ENCODE measurements around the gene ACKR4.
"Not testable (repeated sequence)": the region's sequence is repeated elsewhere in the genome, so short reads cannot be mapped to it uniquely, and the experiment has no call there.

ACKR4 gene

DNA sequence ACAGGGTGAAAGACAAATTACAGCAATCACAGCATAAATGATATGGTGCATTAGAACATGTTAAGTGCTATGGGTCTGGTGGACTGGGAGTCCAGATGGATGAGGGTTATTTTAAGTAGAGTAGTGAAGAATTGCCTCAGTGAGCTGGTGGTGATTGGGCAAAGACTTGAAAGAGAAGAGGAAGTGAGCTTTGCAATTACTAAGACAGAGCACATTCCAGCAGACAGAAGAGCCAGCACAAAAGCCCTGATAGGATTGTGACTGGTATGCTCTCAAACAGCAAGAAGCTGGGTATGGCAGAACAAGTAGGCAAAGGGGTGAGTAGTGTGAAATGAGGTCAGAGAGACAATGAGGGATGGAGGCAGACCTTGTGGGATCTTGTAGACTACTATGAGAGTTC is 2.1 kb upstream of the ACKR4 start:
- DNase-seq: no peak

DNA sequence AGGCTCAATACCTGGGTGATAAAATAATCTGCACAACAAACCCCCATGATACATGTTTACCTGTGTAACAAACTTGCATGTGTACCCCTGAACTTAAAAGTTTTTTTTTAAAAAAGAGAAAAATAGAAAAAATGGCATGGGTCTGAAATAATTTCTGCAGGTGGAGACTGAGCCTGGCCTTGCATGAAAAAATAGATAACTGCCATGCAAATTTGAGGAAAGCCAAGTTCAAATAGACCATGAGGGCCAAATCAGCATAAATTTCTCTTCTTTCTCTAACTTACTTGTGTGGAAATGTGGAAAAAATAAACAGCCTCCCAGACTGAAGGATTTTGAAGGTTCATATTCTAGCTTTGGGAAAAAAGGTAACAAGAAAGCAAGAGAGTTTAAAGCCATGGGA is 744 bp upstream of the ACKR4 start:
- no peak for DNase-seq

DNA sequence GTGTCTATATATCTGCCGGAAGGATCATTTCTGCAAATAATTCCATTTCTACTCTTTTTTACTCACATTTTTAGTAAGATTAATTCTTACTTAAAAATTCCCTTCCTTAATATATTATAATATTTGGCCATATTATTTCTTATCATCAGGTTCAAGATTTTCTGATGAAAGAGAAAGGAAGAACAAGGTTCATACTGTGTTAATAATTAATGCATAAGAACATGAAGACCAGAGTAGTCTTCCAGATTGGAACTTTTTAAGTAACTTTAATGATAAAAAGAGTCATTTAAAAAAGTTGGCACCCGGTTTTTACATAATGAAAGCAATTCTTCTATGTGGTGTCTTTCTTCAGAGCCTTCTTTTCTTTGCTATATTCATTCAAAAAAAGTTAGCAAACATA is 590 bp downstream of the ACKR4 start:
- no peak for DNase-seq

DNA sequence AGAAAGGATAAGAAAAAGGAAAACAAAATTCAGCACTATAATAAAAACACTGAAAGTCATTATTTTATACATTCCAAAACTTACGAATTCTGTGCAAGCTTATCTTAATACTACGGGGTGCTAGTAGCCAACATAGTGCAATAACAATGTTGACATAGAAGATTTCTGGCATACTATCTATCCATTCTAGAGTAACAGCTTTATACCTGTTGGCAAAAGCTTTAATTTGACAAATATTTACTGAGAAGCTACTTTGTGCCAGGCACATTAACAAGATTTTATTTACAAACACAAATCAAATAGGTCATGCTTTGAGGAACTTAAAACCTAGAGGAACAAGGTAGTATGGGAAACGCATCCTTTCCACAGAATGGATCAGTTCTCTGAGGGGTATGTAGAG is 1.1 kb downstream of the ACKR4 start:
- DNase-seq: no peak

DNA sequence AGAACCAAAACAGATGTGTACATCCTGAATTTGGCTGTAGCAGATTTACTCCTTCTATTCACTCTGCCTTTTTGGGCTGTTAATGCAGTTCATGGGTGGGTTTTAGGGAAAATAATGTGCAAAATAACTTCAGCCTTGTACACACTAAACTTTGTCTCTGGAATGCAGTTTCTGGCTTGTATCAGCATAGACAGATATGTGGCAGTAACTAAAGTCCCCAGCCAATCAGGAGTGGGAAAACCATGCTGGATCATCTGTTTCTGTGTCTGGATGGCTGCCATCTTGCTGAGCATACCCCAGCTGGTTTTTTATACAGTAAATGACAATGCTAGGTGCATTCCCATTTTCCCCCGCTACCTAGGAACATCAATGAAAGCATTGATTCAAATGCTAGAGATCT is 3.5 kb downstream of the ACKR4 start:
- DNase-seq: not testable (repeated sequence)

DNA sequence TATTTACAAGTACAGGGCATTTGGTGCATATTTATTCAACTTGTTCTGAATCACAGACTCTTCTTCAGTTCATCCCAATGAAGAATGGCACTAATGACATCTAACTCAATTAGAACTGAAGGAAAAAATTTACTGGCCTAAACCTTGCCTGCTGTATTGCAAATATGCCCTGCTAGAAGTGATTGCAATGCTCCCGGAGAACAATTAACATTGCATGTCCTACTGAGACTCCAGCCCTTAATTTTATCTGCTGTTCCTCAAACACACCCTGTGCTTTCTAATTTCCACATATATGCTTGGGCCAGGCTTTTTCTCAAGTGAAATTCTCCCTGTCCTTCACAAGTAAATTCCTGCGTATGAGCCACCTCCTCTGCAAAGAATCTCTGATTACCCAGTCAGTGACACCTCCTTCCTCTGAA is 8.3 kb downstream of the ACKR4 start:
- no peak for DNase-seq

DNA sequence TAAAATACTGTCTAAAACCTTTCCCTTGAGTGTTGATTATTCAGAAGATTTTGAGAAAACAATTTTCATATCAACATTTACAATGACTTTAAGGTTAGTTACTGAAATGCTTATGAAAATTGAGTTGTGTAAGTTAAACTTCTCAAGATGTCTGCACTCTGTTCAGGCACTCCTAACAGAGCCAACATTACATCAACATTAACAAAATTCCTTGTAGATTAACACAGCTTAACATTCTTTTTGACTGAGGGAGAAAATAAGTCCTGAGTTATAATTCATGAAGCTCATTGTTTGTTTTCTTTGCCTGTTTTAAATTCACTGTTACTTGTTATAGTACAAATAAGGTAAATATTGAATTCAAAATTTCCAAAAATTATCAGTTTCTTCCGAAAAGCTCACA is 9.0 kb downstream of the ACKR4 start:
- no peak for DNase-seq

DNA sequence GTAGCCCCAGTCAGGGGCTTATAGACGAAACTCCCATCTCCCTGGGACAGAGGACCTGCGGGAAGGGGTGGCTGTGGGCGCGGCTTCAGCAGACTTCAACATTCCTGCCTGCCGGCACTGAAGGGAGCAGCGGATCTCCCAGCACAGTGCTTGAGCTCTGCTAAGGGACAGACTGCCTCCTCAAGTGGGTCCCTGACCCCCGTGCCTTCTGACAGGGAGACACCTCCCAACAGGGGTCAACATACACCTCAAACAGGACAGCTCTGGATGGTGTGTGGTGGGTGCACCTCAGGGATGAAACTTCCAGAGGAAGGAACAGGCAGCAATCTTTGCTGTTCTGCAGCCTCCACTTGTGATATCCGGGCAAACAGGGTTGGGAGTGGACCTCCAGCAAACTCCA is 9.6 kb downstream of the ACKR4 start:
- DNase-seq: not testable (repeated sequence)

DNA sequence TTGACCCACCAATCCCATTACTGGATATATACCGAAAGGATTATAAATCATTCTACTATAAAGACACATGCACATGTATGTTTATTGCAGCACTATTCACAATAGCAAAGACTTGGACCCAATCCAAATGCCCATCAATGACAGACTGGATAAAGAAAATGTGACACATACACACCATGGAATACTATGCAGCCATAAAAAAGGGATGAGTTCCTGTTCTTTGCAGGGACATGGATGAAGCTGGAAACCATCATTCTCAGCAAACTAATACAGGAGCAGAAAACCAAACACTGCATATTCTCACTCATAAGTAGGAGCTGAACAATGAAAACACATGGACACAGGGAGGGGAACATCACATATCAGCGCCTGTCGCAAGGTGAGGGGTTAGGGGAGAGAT is 18.2 kb downstream of the ACKR4 start:
- DNase-seq: not testable (repeated sequence)

DNA sequence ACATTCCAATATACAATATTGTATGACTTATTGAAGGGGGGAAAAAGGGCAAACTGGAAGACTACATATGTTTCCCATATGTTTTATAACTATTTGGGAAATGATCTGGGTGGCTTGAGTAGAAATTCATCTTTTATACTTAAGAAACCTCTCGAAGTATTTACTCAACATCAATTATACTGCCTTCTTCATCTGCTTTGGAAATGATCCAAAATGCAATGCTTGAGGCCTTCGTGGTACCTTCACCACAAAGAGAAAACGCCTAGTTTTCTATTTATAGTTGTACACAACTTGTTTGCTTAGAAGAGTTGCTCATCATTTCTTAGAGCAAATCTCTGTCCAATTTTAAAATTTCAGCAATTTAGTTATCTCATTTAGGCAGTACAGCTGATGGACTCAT is 18.8 kb downstream of the ACKR4 start:
- peak; percentile 26 for DNase-seq

DNA sequence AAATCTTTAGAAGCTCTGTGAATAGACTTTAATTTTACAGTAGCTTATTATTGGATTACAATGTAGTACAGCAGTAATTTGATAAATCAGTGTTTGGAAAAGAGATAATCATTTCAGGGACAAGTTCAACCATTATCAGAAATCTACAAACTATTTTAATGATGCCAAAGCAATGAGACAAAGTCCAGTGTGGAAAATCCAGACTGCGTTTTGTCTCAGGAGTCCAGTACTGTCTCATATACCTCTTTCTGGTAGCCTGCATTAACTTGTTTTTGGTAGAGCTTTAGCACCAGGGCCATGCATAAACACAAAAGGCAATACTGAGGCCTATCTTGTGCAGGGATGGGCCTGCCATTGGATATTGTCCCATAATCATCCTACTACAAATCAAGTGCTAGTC is 19.7 kb downstream of the ACKR4 start:
- DNase-seq: no peak

DNA sequence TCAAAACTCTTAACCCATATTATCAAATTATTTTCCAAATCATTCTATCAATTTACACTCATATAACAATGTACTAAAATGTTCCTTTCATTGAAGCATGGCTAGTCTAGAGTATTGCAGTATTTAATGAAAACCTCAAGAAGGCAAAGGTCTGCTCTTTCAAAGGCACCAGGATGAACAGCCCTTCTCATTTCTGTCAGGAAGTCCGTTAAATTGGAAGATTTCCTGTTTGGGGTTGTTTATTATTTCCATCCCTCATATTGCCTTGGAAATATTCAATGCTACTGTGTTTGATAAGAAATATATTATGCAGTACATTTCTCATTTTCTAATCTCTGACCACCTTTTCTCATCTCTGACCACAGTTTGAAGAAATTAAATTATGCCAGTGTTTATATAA is 25.1 kb downstream of the ACKR4 start:
- no peak for DNase-seq

DNA sequence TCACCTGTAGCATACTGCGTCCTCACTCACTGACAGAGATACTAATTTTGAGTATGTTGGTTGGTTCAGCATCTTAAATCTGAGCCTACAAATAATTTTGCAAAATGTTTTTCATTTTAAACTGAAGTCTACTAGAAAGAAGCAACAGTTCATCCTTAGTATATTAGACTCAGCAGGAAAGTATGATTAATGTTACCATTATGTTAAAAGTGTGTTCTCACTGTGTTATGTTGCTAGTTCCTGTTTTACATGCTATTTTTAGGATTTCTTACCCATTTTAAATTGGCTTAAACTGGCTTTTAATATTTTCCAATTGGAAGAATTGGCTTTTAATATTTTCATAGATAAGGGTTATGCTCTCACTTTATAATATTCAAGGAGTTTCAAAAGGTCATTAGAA is 25.7 kb downstream of the ACKR4 start:
- no peak for DNase-seq

DNA sequence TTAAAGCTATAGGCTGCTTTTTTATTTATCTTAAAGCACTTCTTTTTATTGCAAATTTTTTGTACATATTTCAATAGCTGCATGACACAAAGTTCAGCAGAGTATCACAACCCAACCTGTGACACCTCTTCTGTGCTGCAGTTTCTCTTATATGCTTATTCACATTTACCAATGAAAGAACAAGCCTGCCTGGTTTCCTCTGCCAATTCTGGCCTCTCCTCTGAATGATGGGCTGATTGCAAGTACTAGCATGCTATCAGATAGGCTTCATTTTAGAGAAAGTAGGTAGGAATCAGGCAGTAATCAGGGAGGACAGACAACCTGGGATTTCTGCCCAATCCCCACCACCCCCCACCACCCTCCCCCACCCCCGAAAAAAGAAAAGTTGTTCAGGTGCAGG is 26.6 kb downstream of the ACKR4 start:
- DNase-seq: no peak

DNA sequence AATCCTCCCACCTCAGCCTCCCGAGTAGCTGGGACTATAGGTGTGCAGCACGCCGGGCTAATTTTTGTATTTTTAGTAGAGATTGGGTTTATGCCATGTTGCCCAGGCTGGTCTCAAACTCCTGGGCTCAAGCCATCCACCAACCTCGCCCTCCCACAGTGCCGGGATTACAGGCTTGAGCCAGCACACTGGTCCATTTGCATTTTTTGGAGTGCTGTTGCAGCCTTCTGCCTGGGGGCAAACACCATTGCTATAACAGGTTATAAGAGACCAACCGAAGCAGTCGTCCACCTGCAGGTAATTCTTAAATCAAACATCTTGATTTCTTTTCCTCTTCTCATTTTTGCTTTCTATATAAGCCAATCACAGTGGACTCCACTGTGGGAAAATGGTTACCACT is 27.7 kb downstream of the ACKR4 start:
- DNase-seq: no peak

DNA sequence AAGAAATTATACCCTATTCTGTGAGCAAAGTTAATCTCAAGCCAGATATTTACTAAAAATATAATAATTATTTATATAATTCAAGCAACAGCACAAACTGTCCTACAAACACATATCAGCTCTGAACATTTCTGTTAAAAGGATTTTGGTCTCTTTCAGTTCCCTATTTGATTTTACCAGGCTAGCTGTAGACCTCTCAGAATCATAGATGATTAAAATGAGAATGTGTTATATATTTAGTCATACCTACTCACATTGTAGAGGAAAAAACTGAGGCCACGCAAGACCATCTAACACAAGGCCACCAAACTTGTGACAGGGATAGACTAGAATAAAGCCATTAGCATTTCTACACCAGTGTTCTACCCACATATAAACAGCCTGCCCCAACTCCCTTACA is 28.5 kb downstream of the ACKR4 start:
- DNase-seq: no peak

DNA sequence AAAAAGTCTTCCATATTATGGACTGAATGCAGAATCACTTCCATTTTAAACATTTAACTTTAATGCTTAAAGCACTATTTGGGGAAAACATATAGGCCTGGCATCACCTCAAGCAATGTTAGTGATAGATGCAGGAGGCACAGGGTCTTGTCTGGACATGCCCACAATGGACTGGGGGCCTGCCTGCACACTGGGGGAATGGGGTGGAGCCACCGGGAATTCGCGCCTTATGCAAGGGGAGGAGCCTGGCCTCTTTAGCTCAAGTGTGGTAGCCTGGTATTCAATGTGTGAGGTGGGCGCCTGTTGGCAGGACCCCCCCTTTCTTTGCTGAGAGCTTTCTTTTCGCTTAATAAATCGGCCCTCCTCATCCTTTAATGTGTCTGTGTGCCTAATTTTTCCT is 29.9 kb downstream of the ACKR4 start:
- DNase-seq: no peak

DNA sequence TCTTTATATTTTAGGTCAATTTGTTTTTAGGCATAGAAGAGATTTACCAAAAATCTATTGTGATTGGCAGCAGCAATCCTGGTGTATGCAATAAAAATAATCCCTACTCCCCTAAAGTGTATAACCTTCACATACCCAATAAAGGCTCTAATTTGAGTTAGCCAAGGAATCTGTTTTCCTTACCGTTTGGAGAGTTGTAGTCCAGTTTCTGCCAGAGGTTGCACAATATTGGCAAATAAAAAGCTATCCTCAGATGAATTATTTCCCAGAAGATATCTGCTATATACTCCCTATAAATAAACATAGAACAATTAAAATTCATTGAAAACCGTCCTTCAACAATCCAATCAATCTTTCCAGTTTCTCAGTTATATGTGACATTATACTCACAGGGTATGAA is 31.1 kb downstream of the ACKR4 start:
- no peak for DNase-seq

DNA sequence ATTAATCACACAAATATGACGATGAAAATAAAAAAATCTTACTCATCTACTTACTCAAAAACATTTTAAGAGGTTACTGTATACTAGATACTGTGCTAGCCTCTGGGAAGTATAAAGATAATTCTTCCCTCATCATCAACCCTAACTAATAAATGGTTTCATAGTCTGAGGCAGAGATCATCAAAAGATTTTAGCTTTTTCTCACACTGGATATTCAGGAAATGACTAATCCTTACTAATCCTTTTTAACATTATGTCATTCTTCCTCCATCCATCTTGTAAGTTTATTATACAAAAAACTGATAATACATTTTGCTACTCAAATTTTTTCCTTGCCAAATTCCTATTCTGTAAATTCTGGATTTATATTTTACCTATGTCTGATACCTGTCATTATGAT is 32.9 kb downstream of the ACKR4 start:
- no peak for DNase-seq

DNA sequence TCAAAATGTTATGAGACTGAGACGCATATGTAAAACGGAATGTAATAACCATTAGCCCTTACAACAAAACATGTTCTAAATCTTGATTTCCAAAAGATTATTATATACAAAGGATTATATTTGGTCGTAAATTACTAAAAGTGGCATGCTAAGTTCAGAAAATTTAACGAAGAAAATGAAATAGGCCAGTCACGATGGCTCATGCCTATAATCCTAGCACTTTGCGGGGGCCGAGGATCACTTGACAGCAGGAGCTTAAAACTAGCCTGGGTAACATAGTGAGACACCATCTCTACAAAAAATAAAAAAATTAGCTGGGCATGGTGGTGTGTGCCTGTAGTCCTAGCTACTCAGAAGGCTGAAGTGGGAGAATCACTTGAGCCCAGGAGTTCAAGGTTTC is 33.5 kb downstream of the ACKR4 start:
- DNase-seq: no peak

DNA sequence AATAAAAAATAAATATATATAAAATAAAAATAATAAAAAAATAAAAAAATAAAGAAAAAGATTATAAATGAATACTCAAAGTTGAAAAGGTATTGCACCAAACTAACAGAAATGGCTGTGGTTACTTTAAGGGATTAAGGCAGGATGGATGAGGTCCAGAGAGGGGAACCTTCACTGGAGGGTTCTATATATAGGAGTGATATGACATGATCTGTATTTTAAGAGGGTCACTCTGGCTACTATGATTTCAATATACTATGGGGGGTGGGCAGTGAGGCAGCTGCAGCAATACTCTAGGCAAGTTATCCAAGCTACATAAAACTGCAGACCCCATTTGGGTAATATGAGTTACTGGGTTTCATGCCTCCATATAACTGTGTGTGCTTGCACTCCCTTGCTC is 38.0 kb downstream of the ACKR4 start:
- DNase-seq: no peak

DNA sequence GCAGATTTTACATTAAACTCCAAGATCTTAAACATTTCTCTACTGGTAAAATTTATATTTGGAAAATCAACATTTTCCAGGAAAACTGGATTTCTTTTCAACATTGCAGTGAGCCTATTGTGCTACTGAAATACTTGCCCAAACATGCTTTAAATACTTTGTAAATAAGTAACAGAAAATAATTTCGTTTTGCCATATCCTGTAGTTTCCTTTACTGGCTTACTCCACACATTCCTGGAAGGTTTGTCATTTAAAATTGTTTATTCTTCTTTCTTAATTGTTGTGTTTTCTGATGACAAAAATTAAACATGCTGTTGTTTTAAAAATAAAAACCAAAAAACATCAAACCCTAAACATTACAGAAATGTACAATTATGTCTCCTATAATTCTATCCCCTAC is 40.5 kb downstream of the ACKR4 start:
- DNase-seq: no peak

DNA sequence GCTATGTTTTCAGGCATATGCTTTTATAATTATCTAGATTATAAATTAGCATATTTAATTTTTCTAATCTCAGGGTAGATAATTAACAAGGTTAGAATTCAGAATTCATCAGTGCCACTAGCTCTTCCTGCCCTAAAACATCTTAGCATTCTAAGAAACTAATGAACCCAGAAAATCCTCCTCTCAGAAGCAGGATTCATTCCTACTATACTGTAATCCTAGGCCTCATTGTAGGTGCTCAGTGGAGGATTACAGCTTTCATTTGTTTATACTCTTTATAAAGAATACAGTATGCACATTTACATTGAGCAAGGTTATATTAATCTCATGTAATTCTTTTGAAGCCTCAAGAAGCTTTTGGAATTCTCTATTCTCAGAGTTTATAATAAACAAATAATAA is 41.6 kb downstream of the ACKR4 start:
- no peak for DNase-seq

DNA sequence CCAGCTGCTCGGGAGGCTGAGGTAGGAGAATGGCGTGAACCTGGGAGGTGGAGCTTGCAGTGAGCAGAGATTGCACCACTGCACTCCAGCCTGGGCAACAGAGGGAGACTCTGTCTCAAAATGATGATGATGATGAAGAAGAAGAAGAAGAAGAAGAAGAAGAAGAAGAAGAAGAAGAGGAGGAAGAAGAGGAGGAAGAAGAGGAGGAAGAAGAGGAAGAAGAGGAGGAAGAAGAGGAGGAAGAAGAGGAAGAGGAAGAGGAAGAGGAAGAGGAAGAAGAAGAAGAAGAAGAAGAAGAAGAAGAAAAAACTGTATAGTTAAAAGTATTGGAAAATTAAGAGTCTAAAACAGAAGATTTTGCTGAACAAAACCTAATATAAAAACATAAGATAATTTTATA is 44.4 kb downstream of the ACKR4 start:
- DNase-seq: not testable (repeated sequence)

DNA sequence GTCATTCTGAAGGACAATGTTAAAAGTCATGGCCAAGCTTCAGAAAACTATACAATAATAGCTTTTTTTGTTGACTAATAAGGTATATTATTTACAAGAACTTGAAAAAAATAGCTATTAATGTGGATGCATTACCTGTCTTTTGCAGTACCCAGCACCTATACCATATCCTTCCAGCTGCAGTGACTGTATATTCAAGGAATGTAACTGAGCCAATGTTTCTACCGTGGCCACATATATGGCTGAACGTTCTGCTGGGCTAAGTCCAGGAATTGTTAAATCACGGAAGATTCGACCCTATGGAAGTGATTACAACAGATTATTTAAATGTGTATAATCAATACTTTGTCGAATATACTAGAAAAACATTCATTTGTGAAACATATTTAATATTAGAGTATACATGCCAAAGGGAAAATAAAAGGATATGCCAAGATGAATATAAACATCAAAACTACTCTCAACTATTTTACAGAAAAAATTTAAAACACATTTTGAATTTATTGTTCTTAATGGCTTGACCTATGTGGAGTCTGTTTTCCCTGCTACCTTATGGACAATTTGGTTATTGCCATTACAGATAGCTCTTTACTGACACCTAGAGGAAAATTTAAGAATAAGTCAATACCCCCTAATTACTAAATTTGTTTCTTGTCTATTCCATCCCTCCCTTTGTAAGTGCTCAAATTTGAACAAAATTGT is 44.9 kb downstream of the ACKR4 start:
- peak; percentile 60 for DNase-seq

DNA sequence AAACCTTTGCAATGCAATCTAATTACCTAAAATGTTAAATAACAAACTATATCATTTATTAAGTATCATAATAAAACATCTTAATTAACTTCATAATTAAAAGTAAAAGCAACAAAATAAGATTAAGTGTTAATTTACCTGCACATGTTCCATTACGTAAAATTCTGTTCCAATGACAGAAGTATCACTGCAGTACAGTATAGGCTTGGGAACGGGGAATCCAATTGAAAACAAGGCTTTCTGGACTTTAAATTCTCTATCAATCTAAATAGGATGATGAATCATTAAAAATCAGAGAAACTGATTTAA is 45.4 kb downstream of the ACKR4 start:
- no peak for DNase-seq

All from DMS79 treated with DMSO at 0.1 percent for 48 hours (cell line).